ENCODE data around the gene RGS7BP.
A peak's percentile ranks its signal among the peaks of the same experiment; 100 is the strongest.

Gene RGS7BP

GRCh38 chr5:64566310-64566916 is 60.6 kb downstream of the RGS7BP start:
- DNase-seq = no peak

GRCh38 chr5:64569858-64570257 is 64.0 kb downstream of the RGS7BP start:
- DNase-seq = no peak

GRCh38 chr5:64570395-64570996 is 64.7 kb downstream of the RGS7BP start:
- no peak for DNase-seq

GRCh38 chr5:64575561-64575960 is 69.7 kb downstream of the RGS7BP start:
- DNase-seq = no peak

GRCh38 chr5:64576250-64576649 is 70.4 kb downstream of the RGS7BP start:
- DNase-seq = no peak

- no peak for DNase-seq
Measured at GRCh38 chr5:64585646-64586045, 79.8 kb downstream of the RGS7BP start.

- DNase-seq = no peak
Measured at GRCh38 chr5:64587370-64587769, 81.6 kb downstream of the RGS7BP start.

- no peak for DNase-seq
Measured at GRCh38 chr5:64592730-64593341, 87.0 kb downstream of the RGS7BP start.

- DNase-seq = no peak
Measured at GRCh38 chr5:64594025-64594424, 88.2 kb downstream of the RGS7BP start.

GRCh38 chr5:64594601-64595000 is 88.8 kb downstream of the RGS7BP start:
- DNase-seq = no peak

- no peak for DNase-seq
Measured at GRCh38 chr5:64595031-64595855, 89.4 kb downstream of the RGS7BP start.

GRCh38 chr5:64599226-64599625 is 93.4 kb downstream of the RGS7BP start:
- DNase-seq = no peak

- DNase-seq = no peak
Measured at GRCh38 chr5:64603676-64604075, 97.9 kb downstream of the RGS7BP start.

- DNase-seq = no peak
Measured at GRCh38 chr5:64606926-64607325, 101.1 kb downstream of the RGS7BP start.

- peak; percentile 32 to 36 for DNase-seq
Measured at GRCh38 chr5:64612344-64612961, 106.6 kb downstream of the RGS7BP start.

GRCh38 chr5:64615895-64616294 is 110.1 kb downstream of the RGS7BP start:
- no peak for DNase-seq

- no peak for DNase-seq
Measured at GRCh38 chr5:64619609-64620008, 113.8 kb downstream of the RGS7BP start.

- no peak for DNase-seq
Measured at GRCh38 chr5:64622991-64623390, 117.2 kb downstream of the RGS7BP start.

- DNase-seq = no peak
Measured at GRCh38 chr5:64625678-64626077, 119.9 kb downstream of the RGS7BP start.

- no peak for DNase-seq
Measured at GRCh38 chr5:64628901-64629300, 123.1 kb downstream of the RGS7BP start.

GRCh38 chr5:64629841-64630240 is 124.0 kb downstream of the RGS7BP start:
- DNase-seq = no peak

- DNase-seq = no peak
Measured at GRCh38 chr5:64632251-64632650, 126.4 kb downstream of the RGS7BP start.

- peak; percentile 48 to 60 for DNase-seq
Measured at GRCh38 chr5:64634997-64635686, 129.3 kb downstream of the RGS7BP start.

Measured in AML-193 (cell line).